A673 (cell line): ENCODE results near the gene TGFBR1. TPM values are rescaled to one million over a fixed set of nuclear protein-coding genes. Genes with fewer than 3 reads are reported as not detected.

ENCODE experiments used
- BruUV-seq: library from RNA; stranded (reverse); fragments of 400-500 nt; replicated peaks from 2 replicates; lab custom pipeline; 2021; lab: Mats Ljungman, UMichigan
- CTCF ChIA-PET: fragments of 300-600 bp; sonication (Branson Sonifier 250); formaldehyde crosslinking; loops from one replicate; lab custom pipeline; 2022; ENCODE audit warnings: antibody characterized with exemption; lab: Charles Lee
- POLR2A ChIA-PET: fragments of 300-600 bp; sonication (Branson Sonifier 250); formaldehyde crosslinking; loops from one replicate; lab custom pipeline; 2022; ENCODE audit warnings: antibody characterized with exemption; ENCODE audit not compliant: low non-redundant PET; lab: Charles Lee
- DNase-seq: peaks from one replicate; pipeline ENCODE4 v3.0.0-alpha.2; 2015; ENCODE audit warnings: low spot score
- H3K27ac ChIP-seq: fragments of 200-600 bp; sonication (generic); 2 replicates; pipeline ENCODE4 v1.5.1; 2016; ENCODE audit warnings: mixed run types, low read depth, mild to moderate bottlenecking, mixed read lengths, antibody characterized with exemption, low read length; ENCODE audit not compliant: poor library complexity, severe bottlenecking
- H3K27me3 ChIP-seq: fragments of 200-600 bp; sonication (generic); replicated peaks from 2 replicates; pipeline ENCODE4 v1.6.1; 2017; ENCODE audit warnings: mixed run types, low read depth, mild to moderate bottlenecking, mixed read lengths, antibody characterized with exemption, low read length; ENCODE audit not compliant: insufficient read depth, poor library complexity
- H3K36me3 ChIP-seq: fragments of 200-600 bp; sonication (generic); 2 replicates; pipeline ENCODE4 v1.6.1; 2016; ENCODE audit warnings: mixed run types, mild to moderate bottlenecking, mixed read lengths, antibody characterized with exemption, low read length; ENCODE audit not compliant: insufficient read depth, poor library complexity, severe bottlenecking
- H3K4me1 ChIP-seq: fragments of 200-600 bp; sonication (generic); 2 replicates; pipeline ENCODE4 v1.6.1; 2017; ENCODE audit warnings: mixed run types, mild to moderate bottlenecking, mixed read lengths, antibody characterized with exemption, low read length; ENCODE audit not compliant: insufficient read depth, poor library complexity, severe bottlenecking
- H3K4me3 ChIP-seq: fragments of 200-600 bp; sonication (generic); 2 replicates; pipeline ENCODE4 v1.5.1; 2016; ENCODE audit warnings: low read depth, mixed run types, mild to moderate bottlenecking, mixed read lengths, low read length; ENCODE audit not compliant: poor library complexity, severe bottlenecking
- H3K9me3 ChIP-seq: fragments of 200-600 bp; sonication (generic); 2 replicates; pipeline ENCODE4 v1.6.1; 2016; ENCODE audit warnings: mixed run types, low read depth, mild to moderate bottlenecking, mixed read lengths, antibody characterized with exemption, low read length; ENCODE audit not compliant: poor library complexity, severe bottlenecking
- CTCF ChIP-seq: fragments of 300-800, 200-600 bp; sonication (generic); conservative IDR thresholded peaks from 2 replicates; pipeline ENCODE4 v1.5.1; 2017; ENCODE audit warnings: low read depth, mild to moderate bottlenecking, antibody characterized with exemption, low read length, moderate library complexity, mixed read lengths
- EZH2 ChIP-seq: fragments of 200-600 bp; sonication (generic); IDR thresholded peaks from 2 replicates; pipeline ENCODE4 v1.6.1; 2017; ENCODE audit warnings: borderline replicate concordance, low read depth, mild to moderate bottlenecking, mixed read lengths, antibody characterized with exemption, low read length; ENCODE audit not compliant: poor library complexity, severe bottlenecking
- intact Hi-C: fragments of 100-400 bp; cut with micrococcal nuclease; formaldehyde crosslinking; loops from one replicate; pipeline ENCODE4 v1.10.0; 2022; ENCODE audit not compliant: unreplicated experiment
- total RNA-seq: library from RNA; stranded (reverse); gene quantifications from 2 replicates; pipeline ENCODE4 v1.2.3, GENCODE V29; 2021

Gene TGFBR1
- total RNA-seq, 1 experiment from 2014 or later, result 3.5 TPM

- CTCF ChIA-PET, result no interaction called here
Observed at GRCh38 chr9:99121604-99122003, 16.7 kb downstream of the TGFBR1 start.

GRCh38 chr9:99124534-99125255 lies 19.8 kb downstream of the TGFBR1 start:
- H3K4me3 ChIP-seq, result no peak overlapping the region
- no peaks in the 10 kb centered on the region for H3K36me3 ChIP-seq
- no peak for TF ChIP-seq CTCF
- DNase-seq, result no peak
- H3K27me3 ChIP-seq, result no peaks in the 10 kb centered on the region
- intact Hi-C loops, result no loop called here
- no peak overlapping the region for H3K27ac ChIP-seq
- POLR2A ChIA-PET, result no interaction called here
- no TSS peak for BruUV-seq
- CTCF ChIA-PET, result no interaction called here
- no peaks in the 10 kb centered on the region for H3K9me3 ChIP-seq
- H3K4me1 ChIP-seq, result no peaks in the 10 kb centered on the region

More at GRCh38 chr9:99121604-99122003, 16.7 kb downstream of the TGFBR1 start:
- no peak for DNase-seq
- POLR2A ChIA-PET, result interaction anchor here (0.7 kb wide), 1 partner anchor 236 kb away, joined by 3 read pairs; no protein-coding TSS in a partner anchor
- Histone ChIP-seq H3K4me3 (no peak overlapping the region), H3K4me1 (no peaks in the 10 kb centered on the region), H3K27me3 (no peaks in the 10 kb centered on the region), H3K9me3 (no peaks in the 10 kb centered on the region), H3K27ac (no peak overlapping the region), H3K36me3 (no peaks in the 10 kb centered on the region)
- BruUV-seq, result no TSS peak
- intact Hi-C loops, result no loop called here
- TF ChIP-seq CTCF (no peak), EZH2 (no peak)

- H3K9me3 ChIP-seq, result no peaks in the 10 kb centered on the region
- no peaks in the 10 kb centered on the region for H3K36me3 ChIP-seq
- ChIA-PET CTCF (no interaction called here), POLR2A (no interaction called here)
- H3K4me3 ChIP-seq, result no peak overlapping the region
- H3K27ac ChIP-seq, result no peak overlapping the region
- no peaks in the 10 kb centered on the region for H3K27me3 ChIP-seq
- no TSS peak for BruUV-seq
- TF ChIP-seq CTCF, result no peak
- TF ChIP-seq EZH2, result no peak
- no peaks in the 10 kb centered on the region for H3K4me1 ChIP-seq
- intact Hi-C loops, result no loop called here
- DNase-seq, result no peak
Observed at GRCh38 chr9:99125446-99125845, 20.5 kb downstream of the TGFBR1 start.
